Right ventricle myocardium superior (tissue), 1 donor: ENCODE measurements around the gene KCNA5. TPM values are rescaled to one million over a fixed set of nuclear protein-coding genes. Genes with fewer than 3 reads are reported as not detected.

Experiments used
- ATAC-seq: fragments of 200-7000 bp; cut with Tn5 transposase; one replicate; pipeline ENCODE4 v1.9.1; 2020; ENCODE audit warnings: mild to moderate bottlenecking; ENCODE audit not compliant: poor library complexity
- DNase-seq: peaks from one replicate; pipeline ENCODE4 v3.0.0-alpha.2; 2020
- intact Hi-C: fragments of 100-400 bp; cut with DNase I; formaldehyde crosslinking; loops from one replicate; pipeline ENCODE4 v1.11.2; 2022
- total RNA-seq: library from RNA; stranded (reverse); fragmentation: NEBNext Ultra II Directional; extraction: Animal tissue kit (Norgen Biotek cat#: 25700); gene quantifications from one replicate; pipeline ENCODE4 v1.2.1, GENCODE V29; 2021
- donor health status: DM: no; HTN: yes; CAD: no; lungs with severe emphysema.

Gene KCNA5
- total RNA-seq, 1 donor from 2014 or later: 3.1 TPM

- ATAC-seq (no peak), DNase-seq (no peak)
- intact Hi-C loops: no loop called here
Observed at GRCh38 chr12:5085896-5086295, 42.2 kb downstream of the KCNA5 start.

- ATAC-seq: no peak
- intact Hi-C loops: no loop called here
- DNase-seq: no peak
Observed at GRCh38 chr12:5087831-5088554, 44.3 kb downstream of the KCNA5 start.

- ATAC-seq: no peak
- no peak for DNase-seq
- intact Hi-C loops: no loop called here
Observed at GRCh38 chr12:5088586-5089264, 45.0 kb downstream of the KCNA5 start.

GRCh38 chr12:5094551-5094950 lies 50.9 kb downstream of the KCNA5 start:
- ATAC-seq: no peak
- intact Hi-C loops: no loop called here

GRCh38 chr12:5094986-5095385 lies 51.3 kb downstream of the KCNA5 start:
- intact Hi-C loops: loop anchor here (5.0 kb wide), 1 partner anchor 347 kb away; no protein-coding TSS in a partner anchor
- ATAC-seq: no peak
- DNase-seq: no peak

More at GRCh38 chr12:5094551-5094950, 50.9 kb downstream of the KCNA5 start:
- no peak for DNase-seq

Other genes with a start within 250 kb of the KCNA5 start
- gene KCNA1, start 134.0 kb upstream of the KCNA5 start, total RNA-seq: not detected